ENCODE results near the gene TBX5. TPM values are rescaled to one million over a fixed set of nuclear protein-coding genes. Genes with fewer than 3 reads are reported as not detected.

Gene TBX5
- polyA plus RNA-seq, 1 donor (not counting 4 experiments of a cell fraction or from before 2014, with no cell fraction given), result not detected

DNA sequence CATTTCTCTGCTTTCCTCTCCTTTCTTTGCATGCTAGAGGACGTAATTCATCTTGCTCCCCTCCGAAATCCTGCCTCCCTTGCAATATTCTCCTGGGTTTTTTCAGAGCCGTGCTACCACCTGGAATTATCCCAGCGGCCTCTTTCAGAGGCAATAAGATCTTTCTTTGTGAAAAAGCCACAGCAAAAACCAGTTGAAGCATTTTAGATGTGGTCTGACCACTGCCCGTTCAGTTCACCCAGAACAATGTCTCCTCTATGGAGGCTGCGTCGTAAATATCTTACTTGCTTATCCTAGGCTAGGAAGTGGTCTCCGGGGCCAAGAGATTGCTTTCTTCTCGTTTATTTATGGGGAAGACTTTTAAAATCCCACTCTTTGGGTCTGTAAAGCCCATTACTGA is 85.8 kb downstream of the TBX5 start:
- no peak for FAIRE-seq

DNA sequence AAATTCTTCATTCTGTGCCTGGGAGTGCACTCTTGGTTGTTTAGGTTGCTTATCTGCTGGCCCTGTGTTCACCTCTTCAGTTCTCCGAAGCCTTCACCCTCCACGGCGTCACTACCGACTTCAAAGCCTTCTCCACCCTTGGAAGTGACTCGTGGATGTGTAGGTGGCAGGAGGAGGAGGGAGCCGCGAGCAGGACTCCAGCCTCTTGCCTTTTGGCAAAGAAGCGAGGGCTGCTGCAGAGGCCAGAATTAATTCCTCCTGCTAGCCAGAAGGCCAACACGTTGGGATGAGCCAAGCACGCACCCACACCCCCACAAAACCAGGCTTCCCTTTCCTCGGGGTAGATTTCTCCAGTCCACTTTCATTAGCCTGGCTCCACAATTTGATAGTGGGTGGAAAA is 86.5 kb downstream of the TBX5 start:
- H3K4me2 ChIP-seq (ENCODE audit: control insufficient read depth, extremely low read depth, insufficient read depth, low read depth, low read length), result no peak overlapping the region
- no peak overlapping the region for H3K4me3 ChIP-seq (ENCODE audit: control insufficient read depth in 2 of 3, extremely low read depth in 1 of 3, insufficient read depth in 2 of 3, low read depth in 1 of 3, low read length in 3 of 3)
- DNase-seq (ENCODE audit: low read depth, low spot score), result no peak
- no peak overlapping the region for H3K27ac ChIP-seq (ENCODE audit: control insufficient read depth, insufficient read depth, low read length)
- H4K20me1 ChIP-seq (ENCODE audit: control insufficient read depth, extremely low read depth, insufficient read depth, low read length), result no peaks in the 10 kb centered on the region
- H3K9ac ChIP-seq (ENCODE audit: control insufficient read depth, extremely low read depth, insufficient read depth, low read length), result no peak overlapping the region
- no peaks in the 10 kb centered on the region for H3K9me3 ChIP-seq (ENCODE audit: control insufficient read depth, low read depth, low read length)
- H3K36me3 ChIP-seq (ENCODE audit: control insufficient read depth in 2 of 2, extremely low read depth in 1 of 2, insufficient read depth in 2 of 2, low read length in 2 of 2), result no peaks in the 10 kb centered on the region
- no peak for TF ChIP-seq EZH2 (IDR thresholded peaks at IDR 0.05; ENCODE audit: low read length)
- TF ChIP-seq, protein P1, sequence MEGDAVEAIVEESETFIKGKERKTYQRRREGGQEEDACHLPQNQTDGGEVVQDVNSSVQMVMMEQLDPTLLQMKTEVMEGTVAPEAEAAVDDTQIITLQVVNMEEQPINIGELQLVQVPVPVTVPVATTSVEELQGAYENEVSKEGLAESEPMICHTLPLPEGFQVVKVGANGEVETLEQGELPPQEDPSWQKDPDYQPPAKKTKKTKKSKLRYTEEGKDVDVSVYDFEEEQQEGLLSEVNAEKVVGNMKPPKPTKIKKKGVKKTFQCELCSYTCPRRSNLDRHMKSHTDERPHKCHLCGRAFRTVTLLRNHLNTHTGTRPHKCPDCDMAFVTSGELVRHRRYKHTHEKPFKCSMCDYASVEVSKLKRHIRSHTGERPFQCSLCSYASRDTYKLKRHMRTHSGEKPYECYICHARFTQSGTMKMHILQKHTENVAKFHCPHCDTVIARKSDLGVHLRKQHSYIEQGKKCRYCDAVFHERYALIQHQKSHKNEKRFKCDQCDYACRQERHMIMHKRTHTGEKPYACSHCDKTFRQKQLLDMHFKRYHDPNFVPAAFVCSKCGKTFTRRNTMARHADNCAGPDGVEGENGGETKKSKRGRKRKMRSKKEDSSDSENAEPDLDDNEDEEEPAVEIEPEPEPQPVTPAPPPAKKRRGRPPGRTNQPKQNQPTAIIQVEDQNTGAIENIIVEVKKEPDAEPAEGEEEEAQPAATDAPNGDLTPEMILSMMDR (optimal IDR thresholded peaks at IDR 0.05 in 1 of 3, IDR thresholded peaks at IDR 0.05 in 1 of 3, conservative IDR thresholded peaks at IDR 0.05 in 1 of 3; ENCODE audit: extremely low read depth in 1 of 3, insufficient read depth in 2 of 3, low read length in 3 of 3), result no peak
- no peak for FAIRE-seq
- H3K4me1 ChIP-seq (ENCODE audit: control insufficient read depth, extremely low read depth, insufficient read depth, low read length), result peaks cover 11% of the 10 kb centered on the region
- dilution Hi-C loops (cut with MboI; ENCODE audit: extremely low pct_ligation_motif_present, low sequenced_read_pairs), result no loop called here
- H2AFZ ChIP-seq (ENCODE audit: control insufficient read depth, low read length), result no peak overlapping the region
- H3K9me1 ChIP-seq (ENCODE audit: control insufficient read depth, extremely low read depth, insufficient read depth, low read length), result no peaks in the 10 kb centered on the region
- no peaks in the 10 kb centered on the region for H3K79me2 ChIP-seq (ENCODE audit: control insufficient read depth, insufficient read depth, low read length)
- H3K27me3 ChIP-seq (ENCODE audit: control insufficient read depth, extremely low read depth, insufficient read depth, low read length), result no peaks in the 10 kb centered on the region

More for the DNA sequence above, 85.8 kb downstream of the TBX5 start:
- Histone ChIP-seq H2AFZ (ENCODE audit: control insufficient read depth, low read length) (no peak overlapping the region), H3K27me3 (ENCODE audit: control insufficient read depth, extremely low read depth, insufficient read depth, low read length) (no peaks in the 10 kb centered on the region), H3K4me2 (ENCODE audit: control insufficient read depth, extremely low read depth, insufficient read depth, low read depth, low read length) (no peak overlapping the region), H3K9me3 (ENCODE audit: control insufficient read depth, low read depth, low read length) (no peaks in the 10 kb centered on the region), H3K9ac (ENCODE audit: control insufficient read depth, extremely low read depth, insufficient read depth, low read length) (no peak overlapping the region), H3K36me3 (ENCODE audit: control insufficient read depth in 2 of 2, extremely low read depth in 1 of 2, insufficient read depth in 2 of 2, low read length in 2 of 2) (no peaks in the 10 kb centered on the region), H3K4me3 (ENCODE audit: control insufficient read depth in 2 of 3, extremely low read depth in 1 of 3, insufficient read depth in 2 of 3, low read depth in 1 of 3, low read length in 3 of 3) (no peak overlapping the region), H4K20me1 (ENCODE audit: control insufficient read depth, extremely low read depth, insufficient read depth, low read length) (no peaks in the 10 kb centered on the region), H3K4me1 (ENCODE audit: control insufficient read depth, extremely low read depth, insufficient read depth, low read length) (peaks cover 11% of the 10 kb centered on the region), H3K79me2 (ENCODE audit: control insufficient read depth, insufficient read depth, low read length) (no peaks in the 10 kb centered on the region), H3K9me1 (ENCODE audit: control insufficient read depth, extremely low read depth, insufficient read depth, low read length) (no peaks in the 10 kb centered on the region), H3K27ac (ENCODE audit: control insufficient read depth, insufficient read depth, low read length) (no peak overlapping the region)
- DNase-seq (ENCODE audit: low read depth, low spot score), result no peak
- dilution Hi-C loops (cut with MboI; ENCODE audit: extremely low pct_ligation_motif_present, low sequenced_read_pairs), result no loop called here
- TF ChIP-seq EZH2 (IDR thresholded peaks at IDR 0.05; ENCODE audit: low read length), result no peak
- TF ChIP-seq, protein P1 (optimal IDR thresholded peaks at IDR 0.05 in 1 of 3, IDR thresholded peaks at IDR 0.05 in 1 of 3, conservative IDR thresholded peaks at IDR 0.05 in 1 of 3; ENCODE audit: extremely low read depth in 1 of 3, insufficient read depth in 2 of 3, low read length in 3 of 3), result no peak
